ENCODE measurements around the gene FOSL1. TPM values are rescaled to one million over a fixed set of nuclear protein-coding genes. Genes with fewer than 3 reads are reported as not detected.

FOSL1 gene
- total RNA-seq, 1 experiment from 2014 or later: 58.8 TPM

- ChIA-PET CTCF (interaction anchor here (0.7 to 2.0 kb wide), 2 partner anchors 10 to 27 kb away, joined by 6 to 10 read pairs; no protein-coding TSS in a partner anchor), POLR2A (ENCODE audit: unreplicated experiment) (interaction anchor here (0.5 to 1.0 kb wide), 14 partner anchors 11 to 1629 kb away, joined by 3 to 37 read pairs (median 4); partner anchors contain the start of genes RNASEH2C, SF1 and SF3B2)
- Histone ChIP-seq H3K9me2 (ENCODE audit: insufficient read depth) (no peaks in the 10 kb centered on the region), H3F3A (ENCODE audit: insufficient read depth, low read depth) (peaks cover 59% of the 10 kb centered on the region), H3K9me3 (ENCODE audit: insufficient read depth, low read depth) (no peaks in the 10 kb centered on the region), H3K27me3 (ENCODE audit: insufficient read depth, low read depth) (no peaks in the 10 kb centered on the region), H3K4me1 (replicated peaks; ENCODE audit: insufficient read depth) (peaks cover 21% of the 10 kb centered on the region), H3K4me3 (peak within 1 kb of the TSS; percentile 96), H3K27ac (peak within 1 kb of the TSS; percentile 53), H3K79me2 (ENCODE audit: low read depth) (peaks cover 68% of the 10 kb centered on the region), H3K4me2 (peak within 1 kb of the TSS; percentile 91), H4K20me1 (ENCODE audit: insufficient read depth) (peaks cover 44% of the 10 kb centered on the region), H3K36me3 (ENCODE audit: low read depth) (peaks cover 38% of the 10 kb centered on the region), H2AFZ (peak within 1 kb of the TSS; percentile 92)
- intact Hi-C loops (cut with micrococcal nuclease; ENCODE audit: unreplicated experiment): loop anchor here (1.0 to 2.0 kb wide), 5 partner anchors 59 to 243 kb away; partner anchors contain the start of genes KAT5, MAP3K11, OVOL1 and PCNX3
- TF ChIP-seq EZH2 (IDR thresholded peaks at IDR 0.05; ENCODE audit: low read depth): no peak
- TF ChIP-seq, protein P1, sequence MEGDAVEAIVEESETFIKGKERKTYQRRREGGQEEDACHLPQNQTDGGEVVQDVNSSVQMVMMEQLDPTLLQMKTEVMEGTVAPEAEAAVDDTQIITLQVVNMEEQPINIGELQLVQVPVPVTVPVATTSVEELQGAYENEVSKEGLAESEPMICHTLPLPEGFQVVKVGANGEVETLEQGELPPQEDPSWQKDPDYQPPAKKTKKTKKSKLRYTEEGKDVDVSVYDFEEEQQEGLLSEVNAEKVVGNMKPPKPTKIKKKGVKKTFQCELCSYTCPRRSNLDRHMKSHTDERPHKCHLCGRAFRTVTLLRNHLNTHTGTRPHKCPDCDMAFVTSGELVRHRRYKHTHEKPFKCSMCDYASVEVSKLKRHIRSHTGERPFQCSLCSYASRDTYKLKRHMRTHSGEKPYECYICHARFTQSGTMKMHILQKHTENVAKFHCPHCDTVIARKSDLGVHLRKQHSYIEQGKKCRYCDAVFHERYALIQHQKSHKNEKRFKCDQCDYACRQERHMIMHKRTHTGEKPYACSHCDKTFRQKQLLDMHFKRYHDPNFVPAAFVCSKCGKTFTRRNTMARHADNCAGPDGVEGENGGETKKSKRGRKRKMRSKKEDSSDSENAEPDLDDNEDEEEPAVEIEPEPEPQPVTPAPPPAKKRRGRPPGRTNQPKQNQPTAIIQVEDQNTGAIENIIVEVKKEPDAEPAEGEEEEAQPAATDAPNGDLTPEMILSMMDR (conservative IDR thresholded peaks at IDR 0.05): no peak
- peak; percentile 92 to 99 for DNase-seq
- no TSS peak for BruUV-seq (replicated peaks)
These were observed 42.1 kb downstream of the FOSL1 start, which contains the start of gene CFL1 for GRCh38 chr11:65857853-65858680. Gene CFL1, minus strand, starts transcription at chr11:65858180. Its CDS starts 81 bp downstream, at chr11:65858099.

DNA sequence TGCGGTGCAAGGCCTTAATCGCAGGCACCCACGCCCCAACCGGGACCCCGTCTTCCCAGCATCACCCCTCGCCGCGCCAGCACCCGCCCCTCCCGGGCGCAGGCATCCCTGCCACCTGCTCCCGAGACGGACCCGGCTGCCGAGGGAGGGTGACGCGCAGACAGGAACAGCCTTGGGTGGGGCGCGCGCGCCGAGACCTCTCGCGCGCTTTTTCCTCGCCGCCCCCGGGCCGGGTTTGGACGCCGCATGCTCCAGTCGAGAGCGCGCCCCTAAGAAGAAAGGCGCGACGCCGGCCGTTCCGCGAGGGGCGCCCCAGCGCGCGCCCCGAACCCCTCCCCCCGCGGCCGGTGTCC, 42.7 kb downstream of the FOSL1 start:
- H3K4me3 ChIP-seq: peak overlapping the region; percentile 96
- POLR2A ChIA-PET (ENCODE audit: unreplicated experiment): interaction anchor here (0.6 to 0.7 kb wide), 2 partner anchors 55 to 104 kb away, joined by 3 read pairs; no protein-coding TSS in a partner anchor
- H3K4me2 ChIP-seq: peak overlapping the region; percentile 91
- peak overlapping the region; percentile 53 for H3K27ac ChIP-seq
- CTCF ChIA-PET: no interaction called here
- H3K27me3 ChIP-seq (ENCODE audit: insufficient read depth, low read depth): no peaks in the 10 kb centered on the region
- TF ChIP-seq, protein P1 (conservative IDR thresholded peaks at IDR 0.05): no peak
- TF ChIP-seq EZH2 (IDR thresholded peaks at IDR 0.05; ENCODE audit: low read depth): no peak
- peaks cover 38% of the 10 kb centered on the region for H3K36me3 ChIP-seq (ENCODE audit: low read depth)
- peaks cover 21% of the 10 kb centered on the region for H3K4me1 ChIP-seq (replicated peaks; ENCODE audit: insufficient read depth)
- intact Hi-C loops (cut with micrococcal nuclease; ENCODE audit: unreplicated experiment): loop anchor here (1.0 kb wide), 1 partner anchor 145 kb away; the partner anchor contains the start of gene KAT5
- no peak overlapping the region for H2AFZ ChIP-seq
- peak in 1 of 2 experiments; percentile 33 for DNase-seq
- peaks cover 46% of the 10 kb centered on the region for H4K20me1 ChIP-seq (ENCODE audit: insufficient read depth)
- peaks cover 62% of the 10 kb centered on the region for H3K79me2 ChIP-seq (ENCODE audit: low read depth)
- no peaks in the 10 kb centered on the region for H3K9me2 ChIP-seq (ENCODE audit: insufficient read depth)
- H3K9me3 ChIP-seq (ENCODE audit: insufficient read depth, low read depth): no peaks in the 10 kb centered on the region
- BruUV-seq (replicated peaks): no TSS peak
- H3F3A ChIP-seq (ENCODE audit: insufficient read depth, low read depth): peaks cover 62% of the 10 kb centered on the region

GRCh38 chr11:65856689-65857499, 43.3 kb downstream of the FOSL1 start:
- Histone ChIP-seq H3K4me3 (peak overlapping the region; percentile 96), H3K79me2 (ENCODE audit: low read depth) (peaks cover 57% of the 10 kb centered on the region), H3K4me1 (replicated peaks; ENCODE audit: insufficient read depth) (peaks cover 17% of the 10 kb centered on the region), H3K27ac (peak overlapping the region; percentile 53), H3K9me2 (ENCODE audit: insufficient read depth) (no peaks in the 10 kb centered on the region), H3K9me3 (ENCODE audit: insufficient read depth, low read depth) (no peaks in the 10 kb centered on the region), H3F3A (ENCODE audit: insufficient read depth, low read depth) (peaks cover 68% of the 10 kb centered on the region), H4K20me1 (ENCODE audit: insufficient read depth) (peaks cover 46% of the 10 kb centered on the region), H2AFZ (peak overlapping the region; percentile 68; the same call in 1 of the 2 replicates), H3K27me3 (ENCODE audit: insufficient read depth, low read depth) (no peaks in the 10 kb centered on the region), H3K4me2 (peak overlapping the region; percentile 91), H3K36me3 (ENCODE audit: low read depth) (peaks cover 32% of the 10 kb centered on the region)
- intact Hi-C loops (cut with micrococcal nuclease; ENCODE audit: unreplicated experiment): loop anchor here (1.0 kb wide), 1 partner anchor 145 kb away; the partner anchor contains the start of gene KAT5
- POLR2A ChIA-PET (ENCODE audit: unreplicated experiment): interaction anchor here (0.5 to 1.0 kb wide), 4 partner anchors 30 to 194 kb away, joined by 3 to 4 read pairs (median 3); partner anchors contain the start of gene RELA
- TF ChIP-seq EZH2 (IDR thresholded peaks at IDR 0.05; ENCODE audit: low read depth): no peak
- TF ChIP-seq, protein P1 (conservative IDR thresholded peaks at IDR 0.05): no peak
- CTCF ChIA-PET: no interaction called here
- peak; percentile 64 to 76 for DNase-seq
- BruUV-seq (replicated peaks): no TSS peak
